K562 (cell line): Measurements from ENCODE around the gene AKT3. TPM values are rescaled to one million over a fixed set of nuclear protein-coding genes. Genes with fewer than 3 reads are reported as not detected.

Experiments used
- ATAC-seq: fragments of 200-7000 bp; cut with Tn5 transposase; 3 replicates; pipeline ENCODE4 v1.9.1; 2020; ENCODE audit warnings: moderate library complexity
- BruUV-seq: library from RNA; stranded (reverse); fragments of 400-500 nt; replicated peaks from 2 replicates; lab custom pipeline; 2021; lab: Mats Ljungman, UMichigan
- CTCF ChIA-PET: fragments of 300-600 bp; formaldehyde crosslinking; extraction: SDS; loops from one replicate; lab custom pipeline; 2021; ENCODE audit warnings: low intra/inter-chr PET ratio; lab: Yijun Ruan, JAX
- POLR2A ChIA-PET: fragments of 300-600, 350-650 bp; sonication (Branson Sonifier 250); formaldehyde crosslinking; extraction: SDS; loops from one replicate; lab custom pipeline; 2021; ENCODE audit warnings: antibody characterized with exemption, inconsistent platforms; lab: Yijun Ruan, JAX
- DNase-seq, 4 experiments: peaks; one replicate each; pipeline versions ENCODE4 v3.0.0 to v3.0.0-alpha.2; 2011 to 2018; ENCODE audit warnings: low spot score in 3 of 4, mixed read lengths in 3 of 4; ENCODE audit errors: extremely low read depth in 1 of 4
- FAIRE-seq: peaks from 2 replicates; lab custom pipeline; 2011; peaks lifted over from hg19 to GRCh38; lab: Jason Lieb, UNC
- H2AFZ ChIP-seq: 2 replicates; pipeline ENCODE4 v1.6.0; 2011; ENCODE audit warnings: low read depth, low read length, control low read depth, inconsistent platforms
- H3K27ac ChIP-seq: fragments of 200-600 bp; 3 replicates; pipeline ENCODE4 v1.8.0; 2011; ENCODE audit warnings: low read depth, mild to moderate bottlenecking, control low read depth, inconsistent platforms, low read length, moderate library complexity, mixed read lengths; ENCODE audit errors: extremely low read depth
- H3K27me3 ChIP-seq, 2 experiments: fragments of 300-600 bp in 1 of 2; 2 replicates in 1 of 2; 3 replicates in 1 of 2; pipeline versions ENCODE4 v1.6.0 to v1.8.0; 2011; ENCODE audit warnings: inconsistent platforms in 2 of 2, low read length in 2 of 2, mild to moderate bottlenecking in 1 of 2, mixed read lengths in 1 of 2, moderate library complexity in 1 of 2; ENCODE audit not compliant: control insufficient read depth in 2 of 2, insufficient read depth in 2 of 2
- H3K36me3 ChIP-seq: fragments of 300-600 bp; 3 replicates; pipeline ENCODE4 v1.8.0; 2011; ENCODE audit warnings: mild to moderate bottlenecking, low read length, inconsistent platforms; ENCODE audit not compliant: control insufficient read depth, insufficient read depth
- H3K4me1 ChIP-seq, 2 experiments: fragments of 200-600 bp in 1 of 2; replicated peaks in 1 of 2; 2 replicates in 1 of 2; 3 replicates in 1 of 2; pipeline versions ENCODE4 v1.5.1 to v1.8.0; 2011; ENCODE audit warnings: inconsistent platforms in 2 of 2, low read length in 2 of 2, mild to moderate bottlenecking in 1 of 2, mixed read lengths in 1 of 2, moderate library complexity in 1 of 2; ENCODE audit not compliant: control insufficient read depth in 2 of 2, insufficient read depth in 2 of 2
- H3K4me2 ChIP-seq: 2 replicates; pipeline ENCODE4 v1.6.1; 2011; ENCODE audit warnings: low read length, control low read depth, inconsistent platforms, mixed read lengths; ENCODE audit not compliant: insufficient read depth
- H3K4me3 ChIP-seq: fragments of 200-600 bp; sonication (generic), shearing (Covaris generic); 2 replicates; pipeline ENCODE4 v1.5.1; 2016; ENCODE audit warnings: control low read depth, inconsistent platforms
- H3K79me2 ChIP-seq: fragments of 200-600 bp; 3 replicates; pipeline ENCODE4 v1.8.0; 2011; ENCODE audit warnings: low read length, inconsistent platforms; ENCODE audit not compliant: control insufficient read depth, insufficient read depth
- H3K9ac ChIP-seq, 2 experiments: 2 replicates each; pipeline versions ENCODE4 v1.6.0 to v1.6.1; 2011; ENCODE audit warnings: low read depth in 2 of 2, low read length in 2 of 2, control low read depth in 1 of 2, inconsistent platforms in 1 of 2, mild to moderate bottlenecking in 1 of 2, mixed read lengths in 1 of 2; ENCODE audit not compliant: insufficient read depth in 1 of 2
- H3K9me1 ChIP-seq: one replicate; pipeline ENCODE4 v1.6.0; 2011; ENCODE audit warnings: inconsistent platforms, mild to moderate bottlenecking, low read length, moderate library complexity; ENCODE audit not compliant: control insufficient read depth, insufficient read depth
- H3K9me3 ChIP-seq: replicated peaks from 2 replicates; pipeline ENCODE4 v1.5.1; 2011; ENCODE audit warnings: low read depth, low read length, inconsistent platforms; ENCODE audit not compliant: control insufficient read depth, insufficient read depth
- H4K20me1 ChIP-seq: replicated peaks from 2 replicates; pipeline ENCODE4 v1.6.1; 2011; ENCODE audit warnings: low read length, inconsistent platforms, mixed read lengths; ENCODE audit not compliant: control insufficient read depth, insufficient read depth
- ETS1 ChIP-seq: conservative IDR thresholded peaks from 2 replicates; pipeline ENCODE4 v1.6.1; 2011; ENCODE audit warnings: low read depth, mild to moderate bottlenecking, low read length; ENCODE audit not compliant: control insufficient read depth
- HMG20A ChIP-seq: fragments of 450-650 bp; formaldehyde crosslinking; conservative IDR thresholded peaks from 2 replicates; pipeline ENCODE4 v1.4.0; 2020; ENCODE audit warnings: mild to moderate bottlenecking, mixed read lengths
- SPI1 ChIP-seq: IDR thresholded peaks from 2 replicates; pipeline ENCODE4 v1.6.1; 2011; ENCODE audit warnings: low read depth, low read length, control low read depth, borderline replicate concordance
- WGBS: fragments of 100-300 bp; shearing (Covaris generic); methylation state at CpG from one replicate; pipeline ENCODE4 v1.1.6; 2016; ENCODE audit warnings: low coverage, mixed read lengths; ENCODE audit not compliant: insufficient coverage; ENCODE audit errors: missing lambda C conversion rate; 5-methylcytosine and 5-hydroxymethylcytosine counted together
- in situ Hi-C: fragments of 300-500 bp; cut with MboI; formaldehyde crosslinking; loops from 4 replicates; pipeline ENCODE4 v1.15.0; 2018; ENCODE audit warnings: inconsistent platforms, mixed read lengths
- intact Hi-C: fragments of 100-400 bp; cut with micrococcal nuclease; formaldehyde crosslinking; loops from 2 replicates; pipeline ENCODE4 v1.14.2; 2022
- polyA plus RNA-seq, 8 experiments: library from polyadenylated mRNA; depleted of rRNA in 4 of 8; stranded (reverse) in 5 of 8; unstranded in 3 of 8; fragments of >200 nt; fragmentation: Nextera tagmentation in 2 of 8; fragmentation: Illumina TruSeq in 1 of 8; extraction: Ambion mirVana in 2 of 8; extraction: Trizol in 1 of 8; gene quantifications; 2 replicates each; pipeline versions ENCODE4 v1.2.1 to v1.2.3, GENCODE V29; 2011 to 2014; ENCODE audit warnings: inconsistent platforms in 1 of 8, missing spikeins in 1 of 8
- total RNA-seq, 7 experiments: library from RNA; depleted of rRNA in 6 of 7; stranded (reverse); fragments of >200 nt in 6 of 7; fragmentation: Illumina TruSeq in 2 of 7; extraction: Trizol in 2 of 7; gene quantifications; 2 replicates each; pipeline versions ENCODE4 v1.2.1 to v1.2.3, GENCODE V29; 2011 to 2021; ENCODE audit warnings: low replicate concordance in 1 of 7

Gene AKT3
- total and polyA plus RNA-seq, 9 of the 15 experiments (the other 6 are each of a cell fraction or from before 2014, with no cell fraction given): 0.04 to 0.54 (median 0.18) TPM; not detected in 1

- in situ Hi-C loops: no loop called here
- H3K4me3 ChIP-seq: no peak overlapping the region
- no TSS peak for BruUV-seq
- H3K36me3 ChIP-seq: no peaks in the 10 kb centered on the region; the same call in 2 of the 3 replicates
- TF ChIP-seq SPI1: peak; percentile 92
- no peak for TF ChIP-seq HMG20A (CRISPR knock-in tag)
- TF ChIP-seq ETS1: no peak
- TF ChIP-seq, all 486 proteins: peak for 1
- intact Hi-C loops: no loop called here
- Histone ChIP-seq H2AFZ (peak overlapping the region; percentile 42; the same call in 1 of the 2 replicates), H3K9me1 (no peaks in the 10 kb centered on the region), H3K27me3 (no peaks in the 10 kb centered on the region), H3K9me3 (no peaks in the 10 kb centered on the region), H3K79me2 (no peaks in the 10 kb centered on the region), H3K9ac (no peak overlapping the region), H3K4me2 (no peak overlapping the region), H3K4me1 (no peaks in the 10 kb centered on the region), H4K20me1 (no peaks in the 10 kb centered on the region), H3K27ac (no peak overlapping the region)
- WGBS: 35% methylated on average over 3 of the region's 3 CpGs
- CTCF ChIA-PET: no interaction called here
- DNase-seq (no peak), ATAC-seq (no peak), FAIRE-seq (no peak)
- POLR2A ChIA-PET: interaction anchor here (0.7 kb wide), 1 partner anchor 10 kb away, joined by 3 read pairs; no protein-coding TSS in a partner anchor
These were observed 391.0 kb downstream of the AKT3 start for GRCh38 chr1:243459059-243459458.
